ENCODE results near the gene PSEN1. TPM values are rescaled to one million over a fixed set of nuclear protein-coding genes. Genes with fewer than 3 reads are reported as not detected.

PSEN1 gene
- total and polyA plus RNA-seq, 10 of the 15 experiments (the other 5 are each of a cell fraction or from before 2014, with no cell fraction given), result 8.9 to 32.3 (median 21.8) TPM

GRCh38 chr14:73176685-73177084 lies 40.4 kb downstream of the PSEN1 start:
- Histone ChIP-seq H3K36me3 (ENCODE audit: control insufficient read depth in 2 of 2, insufficient read depth in 2 of 2, low read length in 1 of 2) (peaks cover 2 to 26% of the 10 kb centered on the region in 2 experiments), H2AFZ (ENCODE audit: control insufficient read depth, low read depth, low read length) (no peak overlapping the region), H3K27me3 (replicated peaks in 1 of 2; ENCODE audit: control insufficient read depth in 2 of 2, insufficient read depth in 2 of 2, low read length in 1 of 2) (no peaks in the 10 kb centered on the region), H3K4me2 (ENCODE audit: control insufficient read depth, insufficient read depth) (no peak overlapping the region), H3K4me1 (ENCODE audit: control insufficient read depth, insufficient read depth, low read length) (no peaks in the 10 kb centered on the region), H3K4me3 (no peak overlapping the region), H3K9me3 (replicated peaks; ENCODE audit: control insufficient read depth, insufficient read depth, low read length) (no peaks in the 10 kb centered on the region), H3K79me2 (ENCODE audit: control insufficient read depth, insufficient read depth, low read length) (no peaks in the 10 kb centered on the region), H4K20me1 (ENCODE audit: control insufficient read depth, insufficient read depth) (no peaks in the 10 kb centered on the region), H3K9ac (ENCODE audit: control insufficient read depth, insufficient read depth, low read length) (no peak overlapping the region), H3K27ac (ENCODE audit: control insufficient read depth, insufficient read depth) (no peak overlapping the region)
- TF ChIP-seq MXI1 (IDR thresholded peaks at IDR 0.05; ENCODE audit: low read depth, low read length), result no peak
- TF ChIP-seq NBN (IDR thresholded peaks at IDR 0.05), result no peak
- no peak for TF ChIP-seq HCFC1 (IDR thresholded peaks at IDR 0.05; ENCODE audit: low read length)
- no peak for TF ChIP-seq RFX5 (IDR thresholded peaks at IDR 0.05; ENCODE audit: low read depth, low read length)
- TF ChIP-seq, protein P1, sequence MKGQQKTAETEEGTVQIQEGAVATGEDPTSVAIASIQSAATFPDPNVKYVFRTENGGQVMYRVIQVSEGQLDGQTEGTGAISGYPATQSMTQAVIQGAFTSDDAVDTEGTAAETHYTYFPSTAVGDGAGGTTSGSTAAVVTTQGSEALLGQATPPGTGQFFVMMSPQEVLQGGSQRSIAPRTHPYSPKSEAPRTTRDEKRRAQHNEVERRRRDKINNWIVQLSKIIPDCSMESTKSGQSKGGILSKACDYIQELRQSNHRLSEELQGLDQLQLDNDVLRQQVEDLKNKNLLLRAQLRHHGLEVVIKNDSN (IDR thresholded peaks at IDR 0.05; ENCODE audit: borderline replicate concordance, extremely low read length, insufficient read depth, low read depth, low read length), result no peak
- no peak for TF ChIP-seq MEF2B (IDR thresholded peaks at IDR 0.05; ENCODE audit: partially characterized antibody, poor library complexity, severe bottlenecking)
- TF ChIP-seq CBFB (IDR thresholded peaks at IDR 0.05; ENCODE audit: low read depth), result no peak
- DNase-seq (ENCODE audit: low read depth, low spot score), result no peak
- 98% methylated on average over 3 of the region's 3 CpGs for WGBS (ENCODE audit: insufficient coverage, insufficient replicate concordance, low lambda C conversion rate, missing lambda C conversion rate)
- in situ Hi-C loops (cut with MboI), result no loop called here
- intact Hi-C loops (cut with micrococcal nuclease; ENCODE audit: unreplicated experiment), result no loop called here
- SMC1A ChIA-PET (ENCODE audit: uncharacterized antibody, unreplicated experiment), result interaction anchor here (0.9 to 2.8 kb wide), 5 partner anchors 11 to 301 kb away, joined by 3 to 17 read pairs (median 3); no protein-coding TSS in a partner anchor
- POLR2A ChIA-PET, result no interaction called here
- BruUV-seq (replicated peaks), result no TSS peak
- RAD21 ChIA-PET (ENCODE audit: unreplicated experiment), result interaction anchor here (0.7 to 2.9 kb wide), 4 partner anchors 35 to 331 kb away, joined by 3 to 17 read pairs (median 4); no protein-coding TSS in a partner anchor
- no peak for ATAC-seq
- no peak for FAIRE-seq
- CTCF ChIA-PET, result interaction anchor here (0.7 to 5.1 kb wide), 4 partner anchors 55 to 457 kb away, joined by 3 to 106 read pairs (median 4); no protein-coding TSS in a partner anchor

DNA sequence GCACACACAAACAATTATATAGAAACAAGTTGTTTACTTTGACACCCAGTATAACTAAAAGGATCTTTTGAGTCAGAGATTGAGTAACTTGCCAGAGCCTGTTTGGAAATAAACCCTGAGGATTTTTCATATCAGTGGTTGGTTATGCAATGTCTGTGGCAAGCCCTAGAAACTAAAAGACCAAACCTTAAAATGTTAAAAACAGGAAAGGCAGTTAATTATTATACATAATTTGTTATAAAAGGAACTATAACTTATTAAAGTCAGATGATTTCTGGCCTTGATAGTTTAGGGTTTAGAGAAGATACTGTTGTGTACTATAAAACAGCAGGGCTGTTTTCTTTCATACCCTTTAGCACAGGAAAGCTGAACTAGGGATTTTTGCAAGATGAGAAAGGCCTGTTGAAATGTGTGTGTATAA lies 44.1 kb downstream of the PSEN1 start:
- H2AFZ ChIP-seq (ENCODE audit: control insufficient read depth, low read depth, low read length), result no peak overlapping the region
- no peak overlapping the region for H3K27ac ChIP-seq (ENCODE audit: control insufficient read depth, insufficient read depth)
- no peak overlapping the region for H3K9ac ChIP-seq (ENCODE audit: control insufficient read depth, insufficient read depth, low read length)
- in situ Hi-C loops (cut with MboI) (no loop called here), intact Hi-C loops (cut with micrococcal nuclease; ENCODE audit: unreplicated experiment) (no loop called here)
- no peaks in the 10 kb centered on the region for H3K79me2 ChIP-seq (ENCODE audit: control insufficient read depth, insufficient read depth, low read length)
- FAIRE-seq (no peak), DNase-seq (ENCODE audit: low read depth, low spot score) (no peak), ATAC-seq (no peak)
- ChIA-PET SMC1A (ENCODE audit: uncharacterized antibody, unreplicated experiment) (no interaction called here), POLR2A (no interaction called here), CTCF (no interaction called here), RAD21 (ENCODE audit: unreplicated experiment) (no interaction called here)
- H3K36me3 ChIP-seq (ENCODE audit: control insufficient read depth in 2 of 2, insufficient read depth in 2 of 2, low read length in 1 of 2), result peaks cover 0 to 11% of the 10 kb centered on the region in 2 experiments
- no peaks in the 10 kb centered on the region for H3K27me3 ChIP-seq (replicated peaks in 1 of 2; ENCODE audit: control insufficient read depth in 2 of 2, insufficient read depth in 2 of 2, low read length in 1 of 2)
- H3K4me3 ChIP-seq, result no peak overlapping the region
- no peaks in the 10 kb centered on the region for H3K4me1 ChIP-seq (ENCODE audit: control insufficient read depth, insufficient read depth, low read length)
- no peaks in the 10 kb centered on the region for H4K20me1 ChIP-seq (ENCODE audit: control insufficient read depth, insufficient read depth)
- H3K9me3 ChIP-seq (replicated peaks; ENCODE audit: control insufficient read depth, insufficient read depth, low read length), result no peaks in the 10 kb centered on the region
- no TSS peak for BruUV-seq (replicated peaks)
- H3K4me2 ChIP-seq (ENCODE audit: control insufficient read depth, insufficient read depth), result no peak overlapping the region
- TF ChIP-seq LARP7 (IDR thresholded peaks at IDR 0.05) (no peak), ZNF384 (IDR thresholded peaks at IDR 0.05; ENCODE audit: borderline replicate concordance, low read depth, low read length) (no peak), ATF2 (IDR thresholded peaks at IDR 0.05; ENCODE audit: low read length) (no peak), FOXK2 (IDR thresholded peaks at IDR 0.05) (no peak), ESRRA (IDR thresholded peaks at IDR 0.05; ENCODE audit: low read length) (no peak), SMAD5 (IDR thresholded peaks at IDR 0.05; ENCODE audit: low read depth) (no peak), IRF3 (IDR thresholded peaks at IDR 0.05) (no peak), MYB (IDR thresholded peaks at IDR 0.05; ENCODE audit: borderline replicate concordance, low read depth, low read length) (no peak), SREBF2 (IDR thresholded peaks at IDR 0.05; ENCODE audit: low read length) (no peak)
- TF ChIP-seq, protein P2, sequence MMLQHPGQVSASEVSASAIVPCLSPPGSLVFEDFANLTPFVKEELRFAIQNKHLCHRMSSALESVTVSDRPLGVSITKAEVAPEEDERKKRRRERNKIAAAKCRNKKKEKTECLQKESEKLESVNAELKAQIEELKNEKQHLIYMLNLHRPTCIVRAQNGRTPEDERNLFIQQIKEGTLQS (IDR thresholded peaks at IDR 0.05; ENCODE audit: borderline replicate concordance, extremely low read depth, low read depth, low read length), result no peak

Measured in GM12878 (cell line).